ENCODE measurements around the gene EVPL.
"Not testable (repeated sequence)": the region's sequence is repeated elsewhere in the genome, so short reads cannot be mapped to it uniquely, and the experiment has no call there.

- TF ChIP-seq YY1 (tag by site-specific recombination; IDR thresholded peaks at IDR 0.05); ZBTB11 (tag by site-specific recombination; conservative IDR thresholded peaks at IDR 0.05; ENCODE audit: low read depth); ZNF549 (tag by site-specific recombination; IDR thresholded peaks at IDR 0.05); CTCF (tag by site-specific recombination; IDR thresholded peaks at IDR 0.05); ATF2 (tag by site-specific recombination; IDR thresholded peaks at IDR 0.05; ENCODE audit: low read depth); HOXA7 (CRISPR knock-in tag; IDR thresholded peaks at IDR 0.05; ENCODE audit: borderline replicate concordance); ZNF274 (IDR thresholded peaks at IDR 0.05; ENCODE audit: low read length); ZNF274 (tag by site-specific recombination; IDR thresholded peaks at IDR 0.05; ENCODE audit: borderline replicate concordance); ZNF501 (tag by site-specific recombination; IDR thresholded peaks at IDR 0.05); ZNF610 (tag by site-specific recombination; IDR thresholded peaks at IDR 0.05; ENCODE audit: borderline replicate concordance); ZBTB7A (tag by site-specific recombination; IDR thresholded peaks at IDR 0.05; ENCODE audit: low read depth); ZBTB44 (tag by site-specific recombination; IDR thresholded peaks at IDR 0.05): not testable (repeated sequence)
Observed at GRCh38 chr17:76042868-76043267, 15.8 kb upstream of the EVPL start.

Measured in HEK293 (cell line).